WTC11 (cell line): ENCODE measurements around the gene SOWAHA. TPM values are rescaled to one million over a fixed set of nuclear protein-coding genes. Genes with fewer than 3 reads are reported as not detected.

ENCODE experiments used
- ATAC-seq: fragments of 200-7000 bp; cut with Tn5 transposase; 2 replicates; pipeline ENCODE4 v1.10.0; 2021; ENCODE audit warnings: mild to moderate bottlenecking, moderate library complexity
- CTCF ChIA-PET: fragments of 300-600 bp; sonication (Branson Sonifier 250); formaldehyde crosslinking; loops from one replicate; lab custom pipeline; 2021; ENCODE audit warnings: antibody characterized with exemption; lab: Charles Lee
- POLR2A ChIA-PET: fragments of 350-600 bp; sonication (Branson Sonifier 250); formaldehyde crosslinking; loops from one replicate; lab custom pipeline; 2021; ENCODE audit warnings: antibody characterized with exemption; lab: Charles Lee
- DNase-seq: peaks from one replicate; pipeline ENCODE4 v3.0.0; 2021; ENCODE audit warnings: low spot score
- H3K27ac Mint-ChIP-seq: 2 replicates; pipeline ENCODE4 v1.8.0; 2021; ENCODE audit warnings: mixed read lengths
- H3K27me3 Mint-ChIP-seq: 2 replicates; pipeline ENCODE4 v1.8.0; 2021; ENCODE audit warnings: low read depth, mild to moderate bottlenecking, moderate library complexity, mixed read lengths
- H3K36me3 Mint-ChIP-seq: 2 replicates; pipeline ENCODE4 v1.8.0; 2021; ENCODE audit warnings: mixed read lengths
- H3K4me1 Mint-ChIP-seq: 2 replicates; pipeline ENCODE4 v1.8.0; 2022; ENCODE audit warnings: mixed read lengths
- H3K4me3 Mint-ChIP-seq: 2 replicates; pipeline ENCODE4 v1.8.0; 2021; ENCODE audit warnings: mild to moderate bottlenecking, moderate library complexity, mixed read lengths
- H3K9me3 Mint-ChIP-seq: 2 replicates; pipeline ENCODE4 v1.8.0; 2021; ENCODE audit warnings: mixed read lengths
- ARID4B ChIP-seq: sonication (generic); formaldehyde crosslinking; IDR thresholded peaks from 2 replicates; pipeline ENCODE4 v1.8.0; 2023; ENCODE audit warnings: missing genetic modification reagents, mild to moderate bottlenecking, borderline replicate concordance
- CBFB ChIP-seq: sonication (generic); formaldehyde crosslinking; IDR thresholded peaks from 2 replicates; pipeline ENCODE4 v1.8.1; 2022; ENCODE audit warnings: mild to moderate bottlenecking, low read depth, missing genetic modification reagents
- CTCF ChIP-seq: fragments of 200-600 bp; IDR thresholded peaks from 2 replicates; pipeline ENCODE4 v1.8.0; 2022; ENCODE audit warnings: antibody characterized with exemption
- E2F1 ChIP-seq: sonication (generic); formaldehyde crosslinking; IDR thresholded peaks from 2 replicates; pipeline ENCODE4 v1.8.0; 2022; ENCODE audit warnings: mild to moderate bottlenecking, missing genetic modification reagents
- E2F5 ChIP-seq: sonication (generic); formaldehyde crosslinking; IDR thresholded peaks from 2 replicates; pipeline ENCODE4 v1.8.1; 2022; ENCODE audit warnings: mild to moderate bottlenecking, moderate library complexity, missing genetic modification reagents
- ERG ChIP-seq: fragments of 250-450 bp; sonication (Bioruptor Pico); IDR thresholded peaks from 2 replicates; pipeline ENCODE4 v1.8.0; 2021; ENCODE audit warnings: mild to moderate bottlenecking
- ESRRA ChIP-seq: sonication (generic); formaldehyde crosslinking; IDR thresholded peaks from 2 replicates; pipeline ENCODE4 v1.8.1; 2022; ENCODE audit warnings: mild to moderate bottlenecking, missing genetic modification reagents, borderline replicate concordance
- FOXK1 ChIP-seq: sonication (generic); formaldehyde crosslinking; IDR thresholded peaks from 2 replicates; pipeline ENCODE4 v1.8.0; 2022; ENCODE audit warnings: mild to moderate bottlenecking, moderate library complexity, missing genetic modification reagents
- MLX ChIP-seq: sonication (generic); formaldehyde crosslinking; IDR thresholded peaks from 2 replicates; pipeline ENCODE4 v1.8.1; 2023; ENCODE audit warnings: mild to moderate bottlenecking, missing genetic modification reagents, moderate library complexity
- MYBL2 ChIP-seq: sonication (generic); formaldehyde crosslinking; IDR thresholded peaks from 2 replicates; pipeline ENCODE4 v1.8.1; 2023; ENCODE audit warnings: mild to moderate bottlenecking, moderate library complexity, missing genetic modification reagents
- NR1H2 ChIP-seq: sonication (generic); formaldehyde crosslinking; IDR thresholded peaks from 2 replicates; pipeline ENCODE4 v1.9.0; 2021; ENCODE audit warnings: mild to moderate bottlenecking, moderate library complexity, missing genetic modification reagents
- NR2C2 ChIP-seq: sonication (generic); formaldehyde crosslinking; IDR thresholded peaks from 2 replicates; pipeline ENCODE4 v1.8.0; 2022; ENCODE audit warnings: mild to moderate bottlenecking, missing genetic modification reagents
- OVOL2 ChIP-seq: fragments of 250-450 bp; sonication (Bioruptor Pico); IDR thresholded peaks from 2 replicates; pipeline ENCODE4 v1.9.0; 2021; ENCODE audit warnings: mild to moderate bottlenecking, borderline replicate concordance
- RELA ChIP-seq: sonication (generic); formaldehyde crosslinking; IDR thresholded peaks from 2 replicates; pipeline ENCODE4 v1.8.1; 2022; ENCODE audit warnings: missing genetic modification reagents, mild to moderate bottlenecking, borderline replicate concordance
- RORB ChIP-seq: fragments of 250-450 bp; sonication (Bioruptor Pico); IDR thresholded peaks from 2 replicates; pipeline ENCODE4 v1.9.0; 2021; ENCODE audit warnings: mild to moderate bottlenecking
- SMAD3 ChIP-seq: sonication (generic); formaldehyde crosslinking; IDR thresholded peaks from 2 replicates; pipeline ENCODE4 v1.8.0; 2022; ENCODE audit warnings: missing genetic modification reagents, mild to moderate bottlenecking, borderline replicate concordance
- TCF7 ChIP-seq: sonication (generic); formaldehyde crosslinking; IDR thresholded peaks from 2 replicates; pipeline ENCODE4 v1.8.0; 2022; ENCODE audit warnings: mild to moderate bottlenecking, low read depth, missing genetic modification reagents, moderate library complexity
- TEAD1 ChIP-seq: sonication (generic); formaldehyde crosslinking; IDR thresholded peaks from 2 replicates; pipeline ENCODE4 v1.8.0; 2022; ENCODE audit warnings: mild to moderate bottlenecking, missing genetic modification reagents
- TEAD4 ChIP-seq: sonication (generic); formaldehyde crosslinking; IDR thresholded peaks from 2 replicates; pipeline ENCODE4 v1.8.0; 2022; ENCODE audit warnings: mild to moderate bottlenecking, missing genetic modification reagents
- TP53 ChIP-seq: sonication (generic); formaldehyde crosslinking; IDR thresholded peaks from 2 replicates; pipeline ENCODE4 v1.8.1; 2023; ENCODE audit warnings: mild to moderate bottlenecking, missing genetic modification reagents
- ZBTB21 ChIP-seq: sonication (generic); formaldehyde crosslinking; IDR thresholded peaks from 2 replicates; pipeline ENCODE4 v1.8.1; 2023; ENCODE audit warnings: mild to moderate bottlenecking, missing genetic modification reagents, borderline replicate concordance
- ZMAT4 ChIP-seq: fragments of 250-450 bp; sonication (Bioruptor Pico); IDR thresholded peaks from 2 replicates; pipeline ENCODE4 v1.9.0; 2021; ENCODE audit warnings: mild to moderate bottlenecking
- ZNF121 ChIP-seq: sonication (generic); formaldehyde crosslinking; IDR thresholded peaks from 2 replicates; pipeline ENCODE4 v1.8.0; 2023; ENCODE audit warnings: missing genetic modification reagents
- ZNF263 ChIP-seq: sonication (generic); formaldehyde crosslinking; IDR thresholded peaks from 2 replicates; pipeline ENCODE4 v1.8.1; 2022; ENCODE audit warnings: low read depth, mild to moderate bottlenecking, moderate library complexity, missing genetic modification reagents
- ZNF423 ChIP-seq: fragments of 250-450 bp; sonication (Bioruptor Pico); IDR thresholded peaks from 2 replicates; pipeline ENCODE4 v2.1.2; 2022; ENCODE audit warnings: mild to moderate bottlenecking, moderate library complexity
- ZNF671 ChIP-seq: fragments of 250-450 bp; sonication (Bioruptor Pico); IDR thresholded peaks from 2 replicates; pipeline ENCODE4 v1.8.0; 2021; ENCODE audit warnings: mild to moderate bottlenecking
- total RNA-seq: library from RNA; stranded (reverse); gene quantifications from 3 replicates; pipeline ENCODE4 v1.2.3, GENCODE V29; 2021
- TF ChIP-seq, protein P1 (sequence below): fragments of 250-450 bp; sonication (Bioruptor Pico); IDR thresholded peaks from 2 replicates; pipeline ENCODE4 v1.9.0; 2021; ENCODE audit warnings: moderate library complexity, mild to moderate bottlenecking, inconsistent platforms, borderline replicate concordance

Gene SOWAHA
- total RNA-seq, 1 experiment from 2014 or later = 0.11 TPM

GRCh38 chr5:132830436-132831094 is 17.5 kb downstream of the SOWAHA start, which contains the start of gene SHROOM1:
TSS of gene SHROOM1 (minus strand) at chr5:132830647. CDS start at chr5:132826140, 4,507 bp downstream.
- H3K27me3 Mint-ChIP-seq = peaks cover 74% of the 10 kb centered on the region
- DNase-seq = peak; percentile 59
- H3K27ac Mint-ChIP-seq = no peak within 1 kb of the TSS
- POLR2A ChIA-PET = interaction anchor here (1.2 kb wide), 1 partner anchor 36 kb away, joined by 5 read pairs; the partner anchor contains the start of genes GDF9 and UQCRQ
- peak; percentile 49 for ATAC-seq
- CTCF ChIA-PET = interaction anchor here (0.7 to 4.3 kb wide), 11 partner anchors 11 to 334 kb away, joined by 3 to 40 read pairs (median 3); partner anchors contain the start of genes GDF9 and UQCRQ
- H3K4me3 Mint-ChIP-seq = peak within 1 kb of the TSS; percentile 75
- H3K4me1 Mint-ChIP-seq = peaks cover 8% of the 10 kb centered on the region
- no peaks in the 10 kb centered on the region for H3K9me3 Mint-ChIP-seq
- no peaks in the 10 kb centered on the region for H3K36me3 Mint-ChIP-seq
- no peak for TF ChIP-seq OVOL2 (CRISPR knock-in tag)
- no peak for TF ChIP-seq NR1H2
- TF ChIP-seq ARID4B (CRISPR knock-in tag) = no peak; the same call in 1 of the 2 replicates
- TF ChIP-seq, protein P1, sequence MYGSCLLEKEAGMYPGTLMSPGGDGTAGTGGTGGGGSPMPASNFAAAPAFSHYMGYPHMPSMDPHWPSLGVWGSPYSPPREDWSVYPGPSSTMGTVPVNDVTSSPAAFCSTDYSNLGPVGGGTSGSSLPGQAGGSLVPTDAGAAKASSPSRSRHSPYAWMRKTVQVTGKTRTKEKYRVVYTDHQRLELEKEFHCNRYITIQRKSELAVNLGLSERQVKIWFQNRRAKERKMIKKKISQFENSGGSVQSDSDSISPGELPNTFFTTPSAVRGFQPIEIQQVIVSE (CRISPR knock-in tag) = no peak
- TF ChIP-seq ESRRA = no peak
- no peak for TF ChIP-seq CBFB (CRISPR knock-in tag)
- no peak for TF ChIP-seq CTCF
- peak; percentile 27; the same call in 1 of the 2 replicates for TF ChIP-seq ZBTB21 (CRISPR knock-in tag)
- no peak for TF ChIP-seq SMAD3 (CRISPR knock-in tag)
- TF ChIP-seq ZNF121 (CRISPR knock-in tag) = no peak
- TF ChIP-seq ZNF263 (CRISPR knock-in tag) = no peak
- no peak for TF ChIP-seq E2F1 (CRISPR knock-in tag)
- peak; percentile 58; the same call in 1 of the 2 replicates for TF ChIP-seq E2F5 (CRISPR knock-in tag)
- TF ChIP-seq TCF7 (CRISPR knock-in tag) = no peak
- TF ChIP-seq MYBL2 = no peak
- no peak for TF ChIP-seq RELA
- no peak for TF ChIP-seq ZNF671
- TF ChIP-seq TEAD1 (CRISPR knock-in tag) = 0 out of 2 replicates have a peak, but pooled peaks have one; percentile 19
- TF ChIP-seq RORB (CRISPR knock-in tag) = no peak
- TF ChIP-seq ZNF423 (CRISPR knock-in tag) = no peak
- TF ChIP-seq ZMAT4 = no peak
- no peak for TF ChIP-seq ERG (CRISPR knock-in tag)
- TF ChIP-seq TEAD4 (CRISPR knock-in tag) = no peak
- TF ChIP-seq TP53 (CRISPR knock-in tag) = 0 out of 2 replicates have a peak, but pooled peaks have one; percentile 27
- no peak for TF ChIP-seq NR2C2 (CRISPR knock-in tag)
- no peak for TF ChIP-seq MLX (CRISPR knock-in tag)
- TF ChIP-seq FOXK1 (CRISPR knock-in tag) = 0 out of 2 replicates have a peak, but pooled peaks have one; percentile 2
